NCI-H1105 treated with DMSO at 0.1 percent for 48 hours (cell line): Measurements from ENCODE around the gene FUT6.
"Not testable (repeated sequence)": the region's sequence is repeated elsewhere in the genome, so short reads cannot be mapped to it uniquely, and the experiment has no call there.

ENCODE experiments used
- DNase-seq: peaks from one replicate; lab custom pipeline; 2025; lab: John Stamatoyannopoulos, UW

The FUT6 gene

DNA sequence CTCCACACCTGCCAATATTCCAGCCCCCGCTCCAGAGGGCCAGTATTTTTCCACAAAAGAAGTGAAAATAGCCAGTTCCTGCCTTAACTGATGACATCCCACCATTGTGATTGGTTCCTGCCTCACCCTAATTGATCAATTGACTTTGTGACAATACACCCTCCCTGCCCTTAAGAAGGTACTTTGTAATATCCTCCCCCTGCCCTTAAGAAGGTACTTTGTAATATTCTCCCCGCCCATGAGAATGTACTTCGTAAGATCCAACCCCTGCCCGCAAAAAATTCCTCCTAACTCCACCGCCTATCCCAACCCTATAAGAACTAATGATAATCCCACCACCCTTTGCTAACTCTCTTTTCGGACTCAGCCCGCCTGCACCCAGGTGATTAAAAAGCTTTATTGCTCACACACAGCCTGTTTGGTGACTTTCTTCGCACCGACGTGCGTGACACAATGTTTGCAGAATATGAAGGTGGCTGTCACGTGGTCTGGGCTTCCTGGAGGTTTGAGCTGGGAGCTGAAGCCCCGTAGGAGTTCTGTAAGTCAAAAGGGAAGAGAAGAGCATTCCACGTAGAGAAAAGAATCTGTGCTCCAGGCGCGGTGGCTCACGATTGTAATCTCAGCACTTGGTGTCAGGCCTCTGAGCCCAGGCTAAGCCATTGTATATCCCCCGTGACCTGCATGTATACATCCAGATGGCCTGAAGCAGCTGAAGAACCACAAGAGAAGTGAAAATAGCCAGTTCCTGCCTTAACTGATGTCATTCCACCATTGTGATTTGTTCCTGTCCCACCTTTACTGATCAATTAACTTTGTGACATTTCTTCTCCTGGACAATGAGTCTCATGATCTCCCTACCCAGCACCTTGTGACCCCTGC lies 17.9 kb upstream of the FUT6 start:
- DNase-seq = no peak

DNA sequence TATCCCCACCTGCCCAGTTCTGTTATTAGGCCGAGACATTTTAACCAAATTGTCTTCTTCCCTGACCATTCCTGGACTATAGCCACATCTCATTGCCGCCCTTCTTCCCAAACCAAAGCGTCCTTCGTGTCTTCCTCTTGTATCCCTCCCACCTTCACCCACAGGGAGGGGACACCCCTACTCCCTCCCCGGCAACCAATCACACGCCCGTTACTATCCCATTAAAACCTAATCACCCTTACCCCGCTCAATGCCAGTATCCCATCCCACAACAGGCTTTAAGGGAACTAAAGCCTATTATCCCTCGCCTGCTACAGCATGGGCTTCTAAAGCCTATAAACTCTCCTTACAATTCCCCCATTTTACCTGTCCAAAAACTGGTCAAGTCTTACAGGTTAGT lies 15.6 kb upstream of the FUT6 start:
- DNase-seq = not testable (repeated sequence)

DNA sequence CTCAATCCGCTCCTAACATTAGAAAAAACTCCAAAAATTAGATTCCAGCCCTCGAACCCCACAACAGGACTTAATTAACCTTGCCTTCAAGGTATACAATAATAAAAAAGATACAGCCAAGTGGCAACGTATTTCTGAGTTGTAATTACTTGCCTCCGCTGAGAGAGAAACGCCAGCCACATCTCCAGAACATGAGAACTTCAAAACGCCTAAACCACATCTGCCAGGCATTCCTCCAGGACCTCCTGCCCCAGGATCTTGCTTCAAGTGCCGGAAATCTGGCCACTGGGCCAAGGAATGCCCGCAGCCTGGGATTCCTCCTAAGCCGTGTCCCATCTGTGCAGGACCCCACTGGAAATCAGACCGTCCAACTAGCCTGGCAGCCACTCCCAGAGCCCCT lies 14.6 kb upstream of the FUT6 start:
- DNase-seq = not testable (repeated sequence)

DNA sequence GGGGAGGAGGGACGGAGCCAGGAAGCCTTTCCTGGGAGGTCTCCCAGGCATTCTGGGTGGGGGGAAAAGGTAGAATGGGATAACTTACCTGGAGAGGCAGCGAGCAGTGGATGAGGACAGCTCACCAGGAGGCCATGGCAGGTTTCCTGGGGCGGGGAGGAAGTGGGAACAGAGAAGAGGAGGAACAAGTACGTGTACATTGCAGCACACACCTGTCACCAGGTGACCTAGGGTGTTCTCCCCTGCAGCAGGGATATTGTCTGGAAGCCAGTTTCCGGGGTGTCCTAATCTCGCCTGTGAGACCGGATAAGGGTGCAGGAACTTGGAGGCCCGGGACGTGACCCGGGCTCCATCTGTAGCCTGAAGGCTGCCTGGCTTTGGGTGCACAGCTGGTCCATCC lies 11.8 kb upstream of the FUT6 start, which contains the start of gene FUT3:
FUT3 (minus strand) TSS at position 148 of the 400 bp plus-strand sequence.
- DNase-seq = no peak

DNA sequence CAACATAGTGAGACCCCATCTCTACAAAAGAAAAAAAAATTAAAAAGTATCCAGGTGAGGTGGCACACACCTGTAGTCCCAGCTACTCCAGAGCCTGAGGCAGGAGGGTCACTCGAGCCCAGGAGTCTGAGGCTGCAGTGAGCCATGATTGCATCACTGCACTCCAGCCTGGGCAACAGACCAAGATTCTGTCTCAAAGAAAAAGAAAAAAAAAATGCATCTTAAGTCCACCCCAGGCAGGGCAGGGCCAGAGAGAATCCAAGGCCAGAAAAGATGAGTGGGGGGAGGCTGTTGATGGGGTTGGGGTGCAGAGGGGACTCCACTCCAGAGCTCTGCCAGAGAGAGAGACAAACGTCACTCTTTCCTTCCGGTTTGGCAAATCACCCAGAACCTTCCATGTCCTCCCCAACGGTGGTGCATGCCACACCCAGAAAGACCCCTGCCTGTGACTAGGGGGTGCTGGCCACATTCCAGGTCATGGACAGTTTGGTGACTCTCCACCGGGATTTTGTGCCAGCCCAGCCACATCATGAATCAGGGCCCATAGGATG lies 11.3 kb upstream of the FUT6 start:
- DNase-seq = no peak

DNA sequence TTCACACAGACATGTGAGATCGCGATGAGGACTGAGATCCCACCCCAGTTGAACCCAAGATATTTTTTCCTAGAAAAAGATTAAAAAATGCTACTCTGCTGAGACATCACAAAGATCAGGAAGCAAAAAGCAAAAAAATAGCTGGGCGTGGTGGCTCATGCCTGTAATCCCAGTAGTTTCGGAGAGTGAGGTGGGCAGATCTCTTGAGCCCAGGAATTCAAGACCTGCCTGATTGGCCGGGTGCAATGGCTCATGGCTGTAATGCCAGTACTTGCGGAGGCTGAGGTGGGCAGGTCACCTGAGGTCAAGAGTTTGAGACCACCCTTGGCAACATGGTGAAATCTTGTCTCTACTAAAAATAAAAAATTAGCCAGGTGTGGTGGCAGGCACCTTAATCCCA lies 10.7 kb upstream of the FUT6 start:
- no peak for DNase-seq

DNA sequence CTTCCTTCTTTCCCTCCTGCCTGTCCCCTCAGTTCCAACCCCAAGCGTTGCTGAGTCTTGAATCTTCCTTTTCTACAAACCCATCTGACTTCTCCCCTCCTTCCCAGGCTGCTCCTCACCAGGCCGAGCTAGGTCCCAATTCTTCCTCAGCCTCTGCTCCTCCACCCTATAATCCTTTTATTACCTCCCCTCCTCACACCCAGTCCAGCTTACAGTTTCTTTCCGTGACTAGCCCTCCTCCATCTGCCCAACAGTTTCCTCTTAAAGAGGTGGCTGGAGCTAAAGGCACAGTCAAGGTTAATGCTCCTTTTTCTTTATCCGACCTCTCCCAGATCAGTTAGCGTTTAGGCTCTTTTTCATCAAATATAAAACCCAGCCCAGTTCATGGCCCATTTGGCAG lies 9.1 kb upstream of the FUT6 start:
- DNase-seq = not testable (repeated sequence)

DNA sequence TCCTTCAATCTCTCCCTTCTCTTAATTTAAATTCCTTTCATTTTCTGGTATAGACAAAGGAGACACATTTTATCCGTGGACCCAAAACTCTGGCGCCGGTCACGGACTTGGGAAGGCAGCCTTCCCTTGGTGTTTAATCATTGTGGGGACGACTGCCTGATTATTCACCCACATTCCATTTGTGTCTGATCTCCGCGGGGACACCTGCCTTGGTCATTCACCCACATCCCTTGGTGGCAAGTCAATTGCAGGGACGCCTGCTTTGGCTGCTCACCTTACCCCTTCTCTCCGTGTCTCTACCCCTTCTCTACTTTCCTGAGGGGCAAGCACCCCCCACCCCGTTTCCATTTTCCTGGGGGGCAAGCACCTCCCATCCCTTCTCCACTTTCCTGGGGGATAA lies 8.3 kb upstream of the FUT6 start:
- DNase-seq = not testable (repeated sequence)

DNA sequence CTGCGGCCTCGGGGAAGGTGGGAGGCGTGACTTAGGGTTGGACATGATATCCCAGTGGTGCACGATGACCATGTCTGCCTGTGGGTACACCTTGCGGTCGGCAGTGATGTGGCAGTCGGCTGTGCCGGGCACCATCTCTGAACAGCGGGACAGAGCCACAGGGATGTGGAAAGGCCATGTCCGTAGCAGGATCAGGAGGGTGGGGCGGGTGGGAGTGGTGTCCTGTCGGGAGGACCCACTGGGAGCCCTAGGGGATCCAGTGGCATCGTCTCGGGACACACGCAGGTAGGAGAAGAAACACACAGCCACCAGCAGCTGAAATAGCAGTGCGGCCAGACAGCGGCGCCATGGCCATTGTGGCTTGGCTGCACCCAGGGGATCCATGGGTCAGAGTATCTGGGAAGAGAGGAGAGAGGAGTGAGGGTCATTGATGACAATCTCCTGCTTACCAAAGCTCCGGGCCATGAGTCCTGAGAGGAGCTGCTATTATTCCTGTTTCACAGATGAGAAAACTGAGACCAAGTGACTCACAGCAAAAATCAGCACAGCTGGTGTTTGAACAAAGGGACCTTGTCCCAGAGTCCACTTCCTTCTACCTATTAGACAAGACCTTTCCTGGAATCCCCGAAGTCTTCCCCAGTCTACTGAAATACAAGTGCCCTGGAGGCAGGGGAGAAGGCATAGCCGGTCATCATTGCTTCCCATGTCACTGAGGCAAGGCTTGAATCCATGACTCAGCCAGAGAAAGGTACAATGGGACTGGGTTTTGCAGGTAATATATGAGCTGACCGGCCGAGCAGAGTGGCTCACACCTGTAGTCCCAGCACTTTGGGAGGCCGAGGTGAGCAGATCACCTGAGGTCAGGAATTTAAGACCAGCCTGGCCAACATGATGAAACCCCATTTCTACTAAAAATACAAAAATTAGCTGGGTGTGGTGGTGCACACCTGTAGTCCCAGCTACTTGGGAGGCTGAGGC lies 5.2 kb upstream of the FUT6 start:
- no peak for DNase-seq

DNA sequence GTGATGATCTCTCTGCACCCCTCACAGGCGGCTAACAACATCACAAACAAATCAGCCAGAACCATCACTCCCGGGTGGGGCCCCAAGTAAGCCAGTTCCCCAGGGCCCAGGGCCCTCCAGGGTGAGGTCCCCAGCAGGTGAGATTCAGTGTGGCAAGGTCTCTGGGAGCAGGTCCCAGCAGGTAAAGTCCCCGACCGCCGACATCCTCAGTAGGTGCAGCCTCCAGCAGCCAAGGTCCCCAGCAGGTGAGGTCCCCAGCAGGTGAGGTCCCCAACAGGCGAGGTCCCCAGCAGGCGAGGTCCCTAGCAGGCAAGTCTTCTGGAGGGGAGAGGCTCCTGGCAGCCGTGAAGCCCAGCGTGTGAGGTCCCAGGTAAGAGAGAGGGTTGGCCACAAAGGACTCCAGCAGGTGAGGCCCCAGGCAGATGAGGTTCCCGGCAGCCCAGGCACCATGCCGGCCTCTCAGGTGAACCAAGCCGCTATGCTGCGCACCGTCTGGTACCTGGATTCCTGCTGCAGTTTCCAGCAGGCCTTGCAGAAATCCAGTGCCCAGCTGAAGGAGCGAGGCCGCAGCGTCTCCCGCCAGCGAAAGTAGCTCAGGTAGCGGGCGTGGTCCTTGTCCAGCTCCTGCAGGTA lies 3.9 kb upstream of the FUT6 start:
- no peak for DNase-seq

DNA sequence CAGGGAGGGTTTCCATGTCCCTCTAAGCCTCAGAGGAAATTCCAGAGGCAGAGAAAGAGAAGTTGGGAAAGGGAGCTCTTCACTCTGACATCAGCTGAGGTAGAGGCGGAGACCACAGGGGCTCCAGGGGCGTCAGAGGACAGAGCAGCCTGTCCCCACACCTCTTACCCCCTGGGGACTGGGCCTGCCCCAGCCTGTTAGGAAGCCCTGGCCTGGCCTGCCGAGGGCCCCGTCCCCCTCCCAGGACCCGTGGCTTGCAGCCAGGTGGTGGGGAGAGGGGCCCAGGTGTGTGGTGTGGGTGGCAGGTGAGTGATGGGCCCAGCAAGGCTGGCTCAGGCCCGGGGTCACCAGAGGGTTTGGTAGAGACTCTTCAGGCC lies 2.2 kb upstream of the FUT6 start:
- not testable (repeated sequence) for DNase-seq

DNA sequence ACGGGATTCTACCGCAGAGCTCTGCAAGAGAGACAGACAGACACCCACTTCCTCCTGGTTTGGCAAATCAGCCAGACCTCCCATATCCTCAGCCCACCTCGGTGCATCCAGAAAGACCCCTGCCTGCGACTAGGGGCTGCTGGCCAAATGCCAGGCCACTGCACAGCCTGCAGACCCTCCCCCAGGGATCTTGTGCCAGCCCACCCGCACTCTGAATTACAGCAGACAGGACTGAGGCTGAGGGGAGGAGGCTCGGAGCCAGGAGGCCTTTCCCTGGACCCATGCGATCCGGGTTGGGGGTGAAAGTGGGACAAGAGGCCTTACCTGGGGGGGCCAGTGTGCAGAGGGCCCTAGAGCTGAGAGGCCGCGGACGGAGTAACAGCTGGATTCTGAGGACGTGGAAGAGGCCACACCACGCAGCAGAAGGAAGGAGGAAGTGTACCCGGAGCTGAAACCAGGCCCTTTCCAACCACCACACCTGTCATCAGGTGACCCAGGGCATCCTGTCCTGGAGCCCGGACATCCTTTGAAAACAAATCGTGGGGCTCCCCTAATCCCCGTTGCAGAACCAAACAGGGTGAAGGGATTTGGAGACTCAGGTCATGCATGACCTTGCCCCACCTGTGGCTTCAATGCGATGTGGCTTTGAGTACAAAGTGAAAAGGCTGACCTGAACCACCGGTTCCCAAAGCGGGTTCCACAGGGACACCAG lies 993 bp downstream of the FUT6 start:
- no peak for DNase-seq

DNA sequence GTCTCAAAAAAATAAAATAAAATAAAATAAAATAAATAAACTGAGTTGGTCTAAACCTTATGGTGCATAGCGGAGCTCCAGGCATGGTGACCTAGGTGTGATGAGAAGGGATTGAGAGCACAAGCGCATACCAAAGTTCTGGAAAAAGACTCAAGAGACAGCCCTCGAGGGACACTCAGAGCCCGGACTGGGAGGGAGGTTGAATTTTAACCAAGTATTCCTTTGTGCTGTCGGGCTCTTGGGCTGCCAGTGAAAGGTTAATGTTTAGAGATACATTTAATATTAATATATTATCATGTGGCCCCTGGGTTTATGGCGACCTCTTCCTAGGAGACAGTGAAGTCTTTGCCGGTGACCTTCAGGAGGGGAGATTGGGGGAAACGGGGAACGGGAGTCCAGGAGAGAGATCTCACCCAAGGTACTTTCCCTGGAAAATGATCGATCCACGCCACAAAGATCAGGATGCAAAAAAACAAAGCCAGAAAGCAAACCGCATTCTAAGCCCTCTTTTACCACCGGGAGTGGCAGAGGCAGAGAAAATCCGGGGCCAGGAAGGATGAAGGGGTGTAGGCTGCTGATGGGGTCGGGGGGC lies 1.6 kb downstream of the FUT6 start:
- DNase-seq = no peak

DNA sequence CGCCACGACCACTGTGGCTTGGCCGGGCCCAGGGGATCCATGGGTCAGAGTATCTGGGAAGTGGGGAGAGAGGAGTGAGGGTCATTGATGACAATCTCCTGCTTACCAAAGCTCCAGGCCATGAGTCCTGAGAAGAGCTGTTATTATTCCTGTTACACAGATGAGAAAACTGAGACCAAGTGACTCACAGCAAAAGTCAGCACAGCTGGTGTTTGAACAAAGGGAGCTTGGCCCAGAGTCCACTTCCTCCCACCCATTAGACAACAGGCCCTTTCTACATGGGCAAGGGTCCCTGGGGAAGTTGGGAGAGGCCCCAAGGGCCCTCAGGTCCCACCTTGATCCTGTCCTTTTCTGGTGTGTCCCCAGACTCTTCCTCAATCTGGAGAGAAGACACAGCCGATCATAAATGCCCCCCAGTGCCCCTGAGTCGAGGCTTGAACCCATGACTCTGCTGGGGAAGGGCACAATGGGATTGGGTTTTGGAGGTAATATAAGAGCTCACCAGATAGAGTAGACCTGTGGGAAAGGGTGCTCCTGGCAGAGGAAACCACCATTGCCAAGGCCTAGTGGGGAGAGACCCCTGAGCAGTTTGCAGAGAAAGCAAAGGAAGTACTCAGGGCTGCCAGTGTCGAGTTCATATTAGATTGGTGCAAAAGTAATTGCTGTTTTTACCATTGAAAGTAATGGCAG lies 6.8 kb downstream of the FUT6 start:
- no peak for DNase-seq

DNA sequence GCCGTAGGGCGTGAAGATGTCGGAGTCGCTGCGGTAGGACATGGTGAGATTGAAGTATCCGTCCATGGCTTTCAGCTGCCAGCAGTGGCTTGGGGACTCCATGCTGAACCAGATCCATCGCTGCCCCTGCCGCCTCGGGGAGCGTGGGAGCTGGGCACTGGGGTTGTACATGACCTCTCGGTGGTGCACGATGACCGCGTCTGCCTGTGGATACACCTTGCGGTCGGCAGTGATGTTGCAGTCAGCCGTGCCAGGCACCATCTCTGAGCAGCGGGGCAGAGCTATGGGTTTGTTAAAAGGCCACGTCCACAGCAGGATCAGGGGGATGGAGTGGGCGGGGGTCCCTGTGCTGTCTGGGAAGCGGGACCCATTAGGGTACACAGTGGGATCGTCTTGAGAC lies 7.4 kb downstream of the FUT6 start:
- no peak for DNase-seq

DNA sequence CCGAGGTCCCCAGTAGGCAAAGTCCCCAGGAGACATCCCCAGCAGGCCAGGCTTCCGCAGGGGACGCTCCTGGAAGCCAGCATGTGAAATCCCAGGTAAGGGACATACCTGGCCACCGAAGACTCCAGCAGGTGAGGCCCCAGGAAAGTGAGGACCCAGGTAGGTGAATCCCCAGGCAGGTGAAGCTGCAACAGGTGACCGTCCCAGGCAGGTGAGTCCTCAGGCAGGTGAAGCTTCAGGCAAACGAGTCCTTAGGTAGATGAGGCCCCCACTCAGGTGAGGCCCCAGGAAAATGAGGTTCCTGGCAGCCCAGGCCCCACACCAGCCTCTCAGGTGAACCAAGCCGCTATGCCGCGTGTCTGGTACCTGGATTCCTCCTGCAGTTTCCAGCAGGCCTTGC lies 8.3 kb downstream of the FUT6 start:
- no peak for DNase-seq

DNA sequence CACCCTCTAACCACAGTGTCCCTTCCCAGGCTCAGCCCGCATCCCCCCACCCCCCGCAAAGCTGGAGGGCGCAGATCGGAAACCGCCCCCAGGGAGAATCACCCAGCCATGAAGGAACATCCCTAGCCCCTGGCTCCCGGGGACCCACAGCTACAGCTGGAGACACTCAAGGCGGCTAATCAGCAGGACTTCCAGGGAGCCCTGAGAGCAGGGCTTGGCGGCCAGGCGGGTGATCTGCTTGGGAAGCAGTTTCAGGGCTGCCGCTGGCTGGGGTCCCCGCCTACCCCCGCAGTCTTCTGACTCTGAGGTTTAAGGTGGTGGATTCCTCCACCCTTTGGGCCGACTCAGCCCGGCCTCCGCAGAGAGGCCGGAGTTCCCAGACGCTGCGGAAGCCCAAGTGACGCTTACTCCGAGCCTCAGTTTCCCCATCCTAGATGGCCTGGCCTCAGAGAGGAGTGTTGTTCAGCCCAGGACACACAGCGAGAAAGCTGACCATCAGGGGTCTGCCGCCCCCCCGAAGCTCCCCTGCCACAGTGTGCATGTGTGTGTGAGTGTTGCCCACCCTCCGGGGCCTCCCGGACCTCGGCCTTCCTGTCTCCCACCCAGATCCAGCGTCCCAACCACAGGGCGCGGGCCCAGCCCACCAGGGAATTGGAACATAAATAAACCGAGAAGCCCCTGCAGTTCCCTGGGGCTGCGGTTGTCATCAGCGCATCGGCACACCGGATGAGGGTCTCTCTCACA lies 9.8 kb downstream of the FUT6 start:
- DNase-seq = no peak

DNA sequence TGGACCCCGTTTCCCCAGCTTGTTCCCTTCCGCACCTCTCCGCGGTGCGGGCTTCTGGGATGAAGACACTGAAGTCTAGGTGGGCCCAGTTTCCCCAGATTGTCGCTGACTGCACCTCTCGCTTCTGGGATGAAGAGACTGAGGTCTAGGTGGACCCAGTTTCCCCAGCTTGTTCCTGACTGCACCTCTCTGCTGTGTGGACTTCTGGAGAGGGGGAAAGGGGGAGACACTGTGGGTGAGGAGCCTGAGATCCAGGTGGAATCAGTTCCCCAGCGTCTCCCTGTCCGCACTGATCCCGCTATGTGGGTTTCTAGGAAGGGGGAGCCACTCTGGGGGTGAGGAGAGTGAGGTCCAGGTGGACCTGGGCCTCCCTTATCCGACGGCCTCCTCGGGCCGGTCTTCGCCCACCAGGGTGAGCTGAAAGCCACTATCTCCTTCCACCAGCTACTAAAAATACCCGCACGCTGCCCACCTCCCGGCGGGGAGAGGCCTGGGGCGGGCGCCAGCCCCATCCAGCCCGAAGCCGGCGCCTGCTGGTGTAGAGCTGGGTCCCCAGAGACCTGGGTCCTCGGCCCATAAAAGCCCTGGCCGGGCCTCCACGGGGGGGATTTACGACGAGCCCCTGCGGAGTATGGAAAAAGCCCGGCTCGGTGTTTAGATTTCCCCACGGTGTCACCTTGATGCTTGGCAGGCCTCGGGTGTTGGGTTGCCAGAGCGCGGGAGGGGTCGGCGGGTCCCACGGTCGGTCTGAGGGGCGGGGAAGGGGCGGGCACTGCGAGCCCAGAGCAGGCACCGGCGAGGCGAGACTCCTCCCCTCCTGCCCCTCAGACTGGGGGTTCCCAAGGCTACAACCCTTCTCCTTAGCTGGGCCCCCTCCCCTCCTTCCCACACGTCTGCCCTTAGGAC lies 10.6 kb downstream of the FUT6 start:
- peak; percentile 56 for DNase-seq
